H1 (cell line): ENCODE data around the gene ICA1. TPM values are rescaled to one million over a fixed set of nuclear protein-coding genes. Genes with fewer than 3 reads are reported as not detected.

ENCODE experiments used
- CREB1 ChIP-seq: IDR thresholded peaks from 2 replicates; pipeline ENCODE4 v1.6.1; 2012; ENCODE audit warnings: inconsistent platforms
- CTBP2 ChIP-seq: IDR thresholded peaks from 2 replicates; pipeline ENCODE4 v1.7.0; 2011; ENCODE audit warnings: borderline replicate concordance, mild to moderate bottlenecking, moderate library complexity, mixed read lengths, low read length; ENCODE audit not compliant: insufficient read depth, insufficient read length
- JUND ChIP-seq: IDR thresholded peaks from 2 replicates; pipeline ENCODE4 v1.6.1; 2011; ENCODE audit warnings: mild to moderate bottlenecking, improper control_type of control experiment, low read length
- NANOG ChIP-seq: IDR thresholded peaks from 2 replicates; pipeline ENCODE4 v1.6.1; 2011; ENCODE audit warnings: low read length, low read depth, mild to moderate bottlenecking, inconsistent platforms; ENCODE audit not compliant: insufficient read depth, poor library complexity, severe bottlenecking
- RNF2 ChIP-seq: fragments of 200-900, 300-1000 bp; sonication (generic); IDR thresholded peaks from 2 replicates; pipeline ENCODE4 v1.7.1; 2016; ENCODE audit warnings: borderline replicate concordance, low read depth, mild to moderate bottlenecking, antibody characterized with exemption, low read length; ENCODE audit not compliant: poor library complexity, severe bottlenecking; ENCODE audit errors: missing control alignments
- SIN3A ChIP-seq, 2 experiments: IDR thresholded peaks in 1 of 2; conservative IDR thresholded peaks in 1 of 2; 2 replicates each; pipeline ENCODE4 v1.6.1; 2011 to 2012; ENCODE audit warnings: low read length in 2 of 2, improper control_type of control experiment in 1 of 2, low read depth in 1 of 2, mild to moderate bottlenecking in 1 of 2
- SIX5 ChIP-seq: IDR thresholded peaks from 2 replicates; pipeline ENCODE4 v1.6.1; 2011; ENCODE audit warnings: mild to moderate bottlenecking, low read depth, low read length
- polyA plus RNA-seq, 7 experiments: library from polyadenylated mRNA; depleted of rRNA in 3 of 7; stranded (reverse) in 5 of 7; unstranded in 2 of 7; fragments of >200 nt in 5 of 7; fragments of 200-250 nt in 2 of 7; gene quantifications; 1 replicate in 5 of 7; 2 replicates in 1 of 7; 4 replicates in 1 of 7; pipeline versions ENCODE4 v1.2.1 to v1.2.3, GENCODE V29; 2011 to 2013; ENCODE audit warnings: missing spikeins in 2 of 7, mixed read lengths in 2 of 7
- total RNA-seq: library from RNA; stranded (reverse); fragmentation: NEBNext Ultra II Directional; extraction: Animal tissue kit (Norgen Biotek cat#: 25700); gene quantifications from 2 replicates; pipeline ENCODE4 v1.2.1, GENCODE V29; 2021
- TF ChIP-seq, protein P1 (sequence below), 3 experiments: IDR thresholded peaks; 1 replicate in 2 of 3; 2 replicates in 1 of 3; pipeline versions ENCODE4 v1.5.1 to v1.6.1; 2011; ENCODE audit warnings: low read length in 3 of 3, mild to moderate bottlenecking in 3 of 3, inconsistent platforms in 2 of 3, low read depth in 1 of 3, moderate library complexity in 1 of 3; ENCODE audit not compliant: insufficient read depth in 1 of 3; ENCODE audit errors: control extremely low read depth in 1 of 3

ICA1 gene
- total and polyA plus RNA-seq, 2 of the 8 experiments (the other 6 are each of a cell fraction or from before 2014, with no cell fraction given): 14.9 to 37.1 TPM

DNA sequence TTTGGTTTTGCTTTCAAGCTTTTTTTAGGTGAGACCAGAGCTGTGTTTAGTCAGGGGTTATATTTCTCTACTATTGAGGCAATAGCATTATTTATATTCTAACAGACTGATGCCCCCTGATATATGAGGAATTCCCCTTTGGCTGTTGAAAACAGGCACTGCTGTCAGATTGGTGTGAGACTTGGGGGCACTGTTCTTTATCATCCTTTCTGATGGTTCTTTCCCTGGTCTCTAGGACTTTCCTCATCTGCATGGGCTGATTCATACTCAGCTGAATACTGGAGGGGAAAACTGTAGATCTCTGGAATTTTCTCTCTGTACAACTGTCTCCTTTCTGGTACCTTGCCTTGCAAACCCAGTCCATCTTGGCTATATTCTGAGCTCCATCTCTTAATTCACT is 10.0 kb upstream of the ICA1 start (continued):
- TF ChIP-seq, protein P1, sequence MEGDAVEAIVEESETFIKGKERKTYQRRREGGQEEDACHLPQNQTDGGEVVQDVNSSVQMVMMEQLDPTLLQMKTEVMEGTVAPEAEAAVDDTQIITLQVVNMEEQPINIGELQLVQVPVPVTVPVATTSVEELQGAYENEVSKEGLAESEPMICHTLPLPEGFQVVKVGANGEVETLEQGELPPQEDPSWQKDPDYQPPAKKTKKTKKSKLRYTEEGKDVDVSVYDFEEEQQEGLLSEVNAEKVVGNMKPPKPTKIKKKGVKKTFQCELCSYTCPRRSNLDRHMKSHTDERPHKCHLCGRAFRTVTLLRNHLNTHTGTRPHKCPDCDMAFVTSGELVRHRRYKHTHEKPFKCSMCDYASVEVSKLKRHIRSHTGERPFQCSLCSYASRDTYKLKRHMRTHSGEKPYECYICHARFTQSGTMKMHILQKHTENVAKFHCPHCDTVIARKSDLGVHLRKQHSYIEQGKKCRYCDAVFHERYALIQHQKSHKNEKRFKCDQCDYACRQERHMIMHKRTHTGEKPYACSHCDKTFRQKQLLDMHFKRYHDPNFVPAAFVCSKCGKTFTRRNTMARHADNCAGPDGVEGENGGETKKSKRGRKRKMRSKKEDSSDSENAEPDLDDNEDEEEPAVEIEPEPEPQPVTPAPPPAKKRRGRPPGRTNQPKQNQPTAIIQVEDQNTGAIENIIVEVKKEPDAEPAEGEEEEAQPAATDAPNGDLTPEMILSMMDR (IDR thresholded peaks at IDR 0.05; ENCODE audit: control extremely low read depth in 1 of 3, insufficient read depth in 1 of 3, low read depth in 1 of 3, low read length in 3 of 3): no peak
- TF ChIP-seq SIN3A (conservative IDR thresholded peaks at IDR 0.05 in 1 of 2, IDR thresholded peaks at IDR 0.05 in 1 of 2; ENCODE audit: low read depth in 1 of 2, low read length in 2 of 2) (no peak), RNF2 (no peak), CTBP2 (no peak), NANOG (no peak), CREB1 (no peak), JUND (no peak), SIX5 (no peak)
